ENCODE measurements around the gene CTTNBP2. TPM values are rescaled to one million over a fixed set of nuclear protein-coding genes. Genes with fewer than 3 reads are reported as not detected.

CTTNBP2 gene
- total and polyA plus RNA-seq, 2 experiments from 2014 or later: 7.9 to 14.5 TPM

GRCh38 chr7:117690147-117690546 lies 183.1 kb downstream of the CTTNBP2 start:
- no peak for DNase-seq (ENCODE audit: low spot score)
- H3K27ac ChIP-seq: peak overlapping the region; percentile 65
- no peaks in the 10 kb centered on the region for H3K9me2 ChIP-seq (replicated peaks; ENCODE audit: insufficient read depth)
- H3K79me2 ChIP-seq: peaks cover 7% of the 10 kb centered on the region
- H2AFZ ChIP-seq: no peak overlapping the region
- WGBS (ENCODE audit: low lambda C conversion rate, missing lambda C conversion rate): 87% methylated on average over 3 of the region's 3 CpGs
- peaks cover 15% of the 10 kb centered on the region for H3K4me1 ChIP-seq (ENCODE audit: insufficient read depth)
- H3K27me3 ChIP-seq: no peaks in the 10 kb centered on the region
- H3K9me3 ChIP-seq (ENCODE audit: low read depth): no peaks in the 10 kb centered on the region
- no peak overlapping the region for H3K4me3 ChIP-seq
- TF ChIP-seq EZH2 (IDR thresholded peaks at IDR 0.05; ENCODE audit: borderline replicate concordance) (no peak), EZH2phosphoT487 (IDR thresholded peaks at IDR 0.05; ENCODE audit: low read depth, severe bottlenecking, unreplicated experiment) (no peak), CTCF (IDR thresholded peaks at IDR 0.05; ENCODE audit: poor library complexity) (no peak)
- H3K4me2 ChIP-seq: peak overlapping the region; percentile 45
- H3K36me3 ChIP-seq (replicated peaks; ENCODE audit: insufficient read depth, low read depth): no peaks in the 10 kb centered on the region
- H4K20me1 ChIP-seq (ENCODE audit: insufficient read depth, poor library complexity, severe bottlenecking): no peaks in the 10 kb centered on the region

GRCh38 chr7:117689406-117689805 lies 183.8 kb downstream of the CTTNBP2 start:
- H3K4me1 ChIP-seq (ENCODE audit: insufficient read depth): peaks cover 16% of the 10 kb centered on the region
- no peak for TF ChIP-seq EZH2 (IDR thresholded peaks at IDR 0.05; ENCODE audit: borderline replicate concordance)
- TF ChIP-seq CTCF (IDR thresholded peaks at IDR 0.05; ENCODE audit: poor library complexity): no peak
- no peak for TF ChIP-seq EZH2phosphoT487 (IDR thresholded peaks at IDR 0.05; ENCODE audit: low read depth, severe bottlenecking, unreplicated experiment)
- no peak overlapping the region for H3K4me3 ChIP-seq
- no peaks in the 10 kb centered on the region for H3K9me3 ChIP-seq (ENCODE audit: low read depth)
- H3K27me3 ChIP-seq: no peaks in the 10 kb centered on the region
- peaks cover 7% of the 10 kb centered on the region for H3K79me2 ChIP-seq
- no peaks in the 10 kb centered on the region for H4K20me1 ChIP-seq (ENCODE audit: insufficient read depth, poor library complexity, severe bottlenecking)
- DNase-seq (ENCODE audit: low spot score): no peak
- H3K9me2 ChIP-seq (replicated peaks; ENCODE audit: insufficient read depth): no peaks in the 10 kb centered on the region
- no peak overlapping the region for H2AFZ ChIP-seq
- no peaks in the 10 kb centered on the region for H3K36me3 ChIP-seq (replicated peaks; ENCODE audit: insufficient read depth, low read depth)
- peak overlapping the region; percentile 65 for H3K27ac ChIP-seq
- peak overlapping the region; percentile 45 for H3K4me2 ChIP-seq

- DNase-seq (ENCODE audit: low spot score): no peak
- Histone ChIP-seq H3K79me2 (peaks cover 7% of the 10 kb centered on the region), H3K36me3 (replicated peaks; ENCODE audit: insufficient read depth, low read depth) (no peaks in the 10 kb centered on the region), H3K9me3 (ENCODE audit: low read depth) (no peaks in the 10 kb centered on the region), H2AFZ (no peak overlapping the region), H3K4me1 (ENCODE audit: insufficient read depth) (peaks cover 22% of the 10 kb centered on the region), H3K4me3 (no peak overlapping the region), H3K27ac (peak overlapping the region; percentile 40), H3K27me3 (no peaks in the 10 kb centered on the region), H3K4me2 (no peak overlapping the region), H3K9me2 (replicated peaks; ENCODE audit: insufficient read depth) (no peaks in the 10 kb centered on the region), H4K20me1 (ENCODE audit: insufficient read depth, poor library complexity, severe bottlenecking) (no peaks in the 10 kb centered on the region)
- TF ChIP-seq EZH2phosphoT487 (IDR thresholded peaks at IDR 0.05; ENCODE audit: low read depth, severe bottlenecking, unreplicated experiment): no peak
- no peak for TF ChIP-seq CTCF (IDR thresholded peaks at IDR 0.05; ENCODE audit: poor library complexity)
- TF ChIP-seq EZH2 (IDR thresholded peaks at IDR 0.05; ENCODE audit: borderline replicate concordance): no peak
- 93% methylated on average over 2 of the region's 2 CpGs for WGBS (ENCODE audit: low lambda C conversion rate, missing lambda C conversion rate)
Observed at GRCh38 chr7:117688126-117688525, 185.1 kb downstream of the CTTNBP2 start.
